Neural progenitor cell (in vitro differentiated cells): ENCODE data around the gene ASPN. TPM values are rescaled to one million over a fixed set of nuclear protein-coding genes. Genes with fewer than 3 reads are reported as not detected.

Source experiments
- DNase-seq: peaks from one replicate; pipeline ENCODE4 v3.0.0-alpha.2; 2016; ENCODE audit warnings: low spot score
- H2AFZ ChIP-seq: fragments of 200-600 bp; sonication (generic); replicated peaks from 2 replicates; pipeline ENCODE4 v1.6.1; 2016; ENCODE audit warnings: antibody characterized with exemption
- H3F3A ChIP-seq: fragments of 200-600 bp; sonication (generic); 2 replicates; pipeline ENCODE4 v1.6.1; 2016; ENCODE audit warnings: antibody characterized with exemption, low read depth
- H3K27ac ChIP-seq: fragments of 200-600 bp; sonication (generic); 2 replicates; pipeline ENCODE4 v1.5.1; 2016; ENCODE audit warnings: mild to moderate bottlenecking
- H3K27me3 ChIP-seq: fragments of 200-600 bp; sonication (generic); 2 replicates; pipeline ENCODE4 v1.6.1; 2016; ENCODE audit warnings: mild to moderate bottlenecking, moderate library complexity
- H3K36me3 ChIP-seq: fragments of 200-600 bp; sonication (generic); 2 replicates; pipeline ENCODE4 v1.5.1; 2016
- H3K4me1 ChIP-seq: fragments of 200-600 bp; sonication (generic); 2 replicates; pipeline ENCODE4 v1.6.1; 2016; ENCODE audit warnings: mixed run types
- H3K4me2 ChIP-seq: fragments of 200-600 bp; sonication (generic); 2 replicates; pipeline ENCODE4 v1.6.1; 2016
- H3K4me3 ChIP-seq: fragments of 200-600 bp; sonication (generic); 2 replicates; pipeline ENCODE4 v1.5.1; 2016
- H3K79me2 ChIP-seq: fragments of 200-600 bp; sonication (generic); 2 replicates; pipeline ENCODE4 v1.6.1; 2016; ENCODE audit warnings: low read depth
- H3K9ac ChIP-seq: fragments of 200-600 bp; sonication (generic); 2 replicates; pipeline ENCODE4 v1.6.1; 2016
- H3K9me3 ChIP-seq: fragments of 200-600 bp; sonication (generic); 2 replicates; pipeline ENCODE4 v1.5.1; 2016; ENCODE audit warnings: low read depth
- H4K20me1 ChIP-seq: fragments of 200-600 bp; sonication (generic); 2 replicates; pipeline ENCODE4 v1.6.1; 2016; ENCODE audit warnings: low read depth
- H3K27ac Mint-ChIP-seq: 3 replicates; pipeline ENCODE4 v1.8.0; 2021; ENCODE audit warnings: mixed read lengths
- H3K27me3 Mint-ChIP-seq: 2 replicates; pipeline ENCODE4 v1.8.0; 2022; ENCODE audit warnings: low read depth, mild to moderate bottlenecking, inconsistent platforms, moderate library complexity, mixed read lengths; ENCODE audit not compliant: insufficient read depth
- H3K36me3 Mint-ChIP-seq: 3 replicates; pipeline ENCODE4 v1.8.0; 2021; ENCODE audit warnings: mixed read lengths
- H3K4me1 Mint-ChIP-seq: 3 replicates; pipeline ENCODE4 v1.8.0; 2021; ENCODE audit warnings: mixed read lengths
- H3K4me3 Mint-ChIP-seq: 3 replicates; pipeline ENCODE4 v1.8.0; 2021; ENCODE audit warnings: mild to moderate bottlenecking, moderate library complexity, mixed read lengths
- H3K9me3 Mint-ChIP-seq: 3 replicates; pipeline ENCODE4 v1.8.0; 2020; ENCODE audit warnings: mixed read lengths
- CTCF ChIP-seq: fragments of 200-600 bp; sonication (generic); IDR thresholded peaks from 2 replicates; pipeline ENCODE4 v1.5.1; 2017; ENCODE audit warnings: antibody characterized with exemption, mild to moderate bottlenecking
- EZH2 ChIP-seq: fragments of 200-600 bp; sonication (generic); IDR thresholded peaks from 2 replicates; pipeline ENCODE4 v1.6.1; 2017; ENCODE audit warnings: antibody characterized with exemption, mild to moderate bottlenecking, moderate library complexity
- EZH2phosphoT487 ChIP-seq: fragments of 200-600 bp; sonication (generic); IDR thresholded peaks from 2 replicates; pipeline ENCODE4 v1.6.1; 2017; ENCODE audit warnings: antibody characterized with exemption
- total RNA-seq: library from RNA; depleted of rRNA; stranded (reverse); fragments of >200 nt; gene quantifications from 2 replicates; pipeline ENCODE4 v1.2.3, GENCODE V29; 2015; ENCODE audit warnings: low replicate concordance

Gene ASPN
- not detected in 2 replicates for total RNA-seq

- H3K36me3 ChIP-seq = no peaks in the 10 kb centered on the region
- no peaks in the 10 kb centered on the region for H3K9me3 ChIP-seq
- no peaks in the 10 kb centered on the region for H4K20me1 ChIP-seq
- no peak for DNase-seq
- H3K4me2 ChIP-seq = no peak within 1 kb of the TSS
- TF ChIP-seq EZH2 (no peak), EZH2phosphoT487 (no peak), CTCF (no peak)
- H3F3A ChIP-seq = no peaks in the 10 kb centered on the region
- Mint-ChIP-seq H3K36me3 (no peaks in the 10 kb centered on the region), H3K9me3 (no peaks in the 10 kb centered on the region), H3K27me3 (peaks cover 5% of the 10 kb centered on the region), H3K27ac (no peak within 1 kb of the TSS), H3K4me1 (no peaks in the 10 kb centered on the region), H3K4me3 (no peak within 1 kb of the TSS)
- H3K27me3 ChIP-seq = no peaks in the 10 kb centered on the region
- H3K27ac ChIP-seq = no peak within 1 kb of the TSS
- no peaks in the 10 kb centered on the region for H3K79me2 ChIP-seq
- no peaks in the 10 kb centered on the region for H3K4me1 ChIP-seq
- H3K9ac ChIP-seq = no peak within 1 kb of the TSS
- H3K4me3 ChIP-seq = no peak within 1 kb of the TSS
- H2AFZ ChIP-seq = no peak within 1 kb of the TSS
Observed at GRCh38 chr9:92482329-92482728, at the start of gene ASPN. Gene ASPN (minus strand): TSS chr9:92482506.

- Mint-ChIP-seq H3K4me3 (no peak overlapping the region), H3K27me3 (peaks cover 2% of the 10 kb centered on the region), H3K27ac (no peak overlapping the region), H3K9me3 (peaks cover 2% of the 10 kb centered on the region), H3K36me3 (no peaks in the 10 kb centered on the region), H3K4me1 (peaks cover 8% of the 10 kb centered on the region)
- H2AFZ ChIP-seq = no peak overlapping the region
- H4K20me1 ChIP-seq = no peaks in the 10 kb centered on the region
- no peaks in the 10 kb centered on the region for H3K36me3 ChIP-seq
- DNase-seq = no peak
- H3F3A ChIP-seq = peaks cover 11% of the 10 kb centered on the region
- no peaks in the 10 kb centered on the region for H3K27me3 ChIP-seq
- no peak overlapping the region for H3K27ac ChIP-seq
- no peaks in the 10 kb centered on the region for H3K9me3 ChIP-seq
- no peak overlapping the region for H3K4me3 ChIP-seq
- H3K4me2 ChIP-seq = no peak overlapping the region
- no peaks in the 10 kb centered on the region for H3K79me2 ChIP-seq
- peaks cover 23% of the 10 kb centered on the region for H3K4me1 ChIP-seq
- H3K9ac ChIP-seq = no peak overlapping the region
- TF ChIP-seq CTCF (no peak), EZH2 (no peak)
Observed at GRCh38 chr9:92530893-92531292, 48.6 kb upstream of the ASPN start.

- no peaks in the 10 kb centered on the region for H3K27me3 ChIP-seq
- H2AFZ ChIP-seq = no peak overlapping the region
- H4K20me1 ChIP-seq = no peaks in the 10 kb centered on the region
- H3K4me3 ChIP-seq = no peak overlapping the region
- H3K4me3 Mint-ChIP-seq = no peak overlapping the region
- no peaks in the 10 kb centered on the region for H3K27me3 Mint-ChIP-seq
- H3K27ac ChIP-seq = no peak overlapping the region
- H3K9ac ChIP-seq = no peak overlapping the region
- no peaks in the 10 kb centered on the region for H3K9me3 ChIP-seq
- H3K4me1 Mint-ChIP-seq = peaks cover 2% of the 10 kb centered on the region
- peaks cover 5% of the 10 kb centered on the region for H3F3A ChIP-seq
- H3K9me3 Mint-ChIP-seq = peaks cover 2% of the 10 kb centered on the region
- no peaks in the 10 kb centered on the region for H3K36me3 Mint-ChIP-seq
- H3K4me1 ChIP-seq = peaks cover 10% of the 10 kb centered on the region
- no peaks in the 10 kb centered on the region for H3K79me2 ChIP-seq
- no peak for TF ChIP-seq CTCF
- no peak for TF ChIP-seq EZH2phosphoT487
- TF ChIP-seq EZH2 = no peak
- no peak overlapping the region for H3K27ac Mint-ChIP-seq
- H3K36me3 ChIP-seq = no peaks in the 10 kb centered on the region
- DNase-seq = no peak
- no peak overlapping the region for H3K4me2 ChIP-seq
Observed at GRCh38 chr9:92529124-92529523, 46.8 kb upstream of the ASPN start.

GRCh38 chr9:92528522-92528849 lies 46.2 kb upstream of the ASPN start:
- no peaks in the 10 kb centered on the region for H3K4me1 Mint-ChIP-seq
- no peak overlapping the region for H3K27ac ChIP-seq
- no peak overlapping the region for H3K4me3 ChIP-seq
- no peaks in the 10 kb centered on the region for H3K79me2 ChIP-seq
- no peaks in the 10 kb centered on the region for H4K20me1 ChIP-seq
- no peaks in the 10 kb centered on the region for H3K27me3 ChIP-seq
- no peak overlapping the region for H2AFZ ChIP-seq
- H3K4me1 ChIP-seq = peaks cover 10% of the 10 kb centered on the region
- no peak overlapping the region for H3K27ac Mint-ChIP-seq
- peaks cover 2% of the 10 kb centered on the region for H3K9me3 Mint-ChIP-seq
- H3K27me3 Mint-ChIP-seq = no peaks in the 10 kb centered on the region
- no peak overlapping the region for H3K4me2 ChIP-seq
- no peaks in the 10 kb centered on the region for H3F3A ChIP-seq
- H3K9ac ChIP-seq = no peak overlapping the region
- no peak overlapping the region for H3K4me3 Mint-ChIP-seq
- no peaks in the 10 kb centered on the region for H3K36me3 ChIP-seq
- H3K9me3 ChIP-seq = no peaks in the 10 kb centered on the region
- no peak for DNase-seq
- no peaks in the 10 kb centered on the region for H3K36me3 Mint-ChIP-seq
- TF ChIP-seq EZH2phosphoT487 = no peak
- no peak for TF ChIP-seq CTCF
